ENCODE results near the gene PLEKHH1. TPM values are rescaled to one million over a fixed set of nuclear protein-coding genes. Genes with fewer than 3 reads are reported as not detected.

PLEKHH1 gene
- total and polyA plus RNA-seq, 4 donors = 0.46 to 2.4 (median 0.89) TPM

DNA sequence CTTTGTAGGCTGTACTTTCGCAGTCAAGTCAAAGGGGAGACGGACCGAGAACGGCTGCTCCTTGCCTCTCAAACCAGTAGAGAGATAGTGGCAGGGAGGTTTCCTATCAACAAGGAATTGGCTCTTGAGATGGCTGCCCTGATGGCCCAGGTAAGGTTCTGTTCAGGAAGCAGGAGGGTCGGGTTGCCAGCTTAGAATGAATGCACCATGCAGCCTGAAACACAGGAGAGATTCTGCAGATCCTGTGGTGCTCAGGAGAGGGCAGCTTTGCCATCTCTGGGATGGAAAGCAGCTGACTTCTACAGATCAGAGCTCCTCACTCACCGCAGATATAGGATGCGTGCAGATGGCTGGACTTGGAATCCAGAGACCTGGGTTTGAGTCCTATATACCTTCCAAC, 49.0 kb downstream of the PLEKHH1 start:
- Histone ChIP-seq H3K9me3 (ENCODE audit: control insufficient read depth in 4 of 4, low read length in 3 of 4) (no peaks in the 10 kb centered on the region), H3K27me3 (ENCODE audit: control insufficient read depth in 4 of 4, insufficient read depth in 4 of 4, low read length in 3 of 4) (no peaks in the 10 kb centered on the region), H3K4me1 (ENCODE audit: control insufficient read depth in 4 of 4, insufficient read depth in 4 of 4, low read length in 3 of 4) (no peaks in the 10 kb centered on the region), H3K36me3 (ENCODE audit: control insufficient read depth in 4 of 4, insufficient read depth in 3 of 4, low read depth in 1 of 4, low read length in 3 of 4) (peaks cover 0 to 7% (median 2%) of the 10 kb centered on the region in 4 donors), H3K4me3 (ENCODE audit: low read depth in 1 of 3, low read length in 3 of 3) (no peak overlapping the region), H3K9ac (ENCODE audit: low read depth in 1 of 2, low read length in 2 of 2) (no peak overlapping the region), H3K27ac (ENCODE audit: low read depth in 1 of 2, low read length in 2 of 2) (no peak overlapping the region)
- DNase-seq (ENCODE audit: low spot score) = no peak
- WGBS = 92% methylated on average over 7 of the region's 7 CpGs
- no peak for TF ChIP-seq JUND (IDR thresholded peaks at IDR 0.05)
- TF ChIP-seq, protein P1, sequence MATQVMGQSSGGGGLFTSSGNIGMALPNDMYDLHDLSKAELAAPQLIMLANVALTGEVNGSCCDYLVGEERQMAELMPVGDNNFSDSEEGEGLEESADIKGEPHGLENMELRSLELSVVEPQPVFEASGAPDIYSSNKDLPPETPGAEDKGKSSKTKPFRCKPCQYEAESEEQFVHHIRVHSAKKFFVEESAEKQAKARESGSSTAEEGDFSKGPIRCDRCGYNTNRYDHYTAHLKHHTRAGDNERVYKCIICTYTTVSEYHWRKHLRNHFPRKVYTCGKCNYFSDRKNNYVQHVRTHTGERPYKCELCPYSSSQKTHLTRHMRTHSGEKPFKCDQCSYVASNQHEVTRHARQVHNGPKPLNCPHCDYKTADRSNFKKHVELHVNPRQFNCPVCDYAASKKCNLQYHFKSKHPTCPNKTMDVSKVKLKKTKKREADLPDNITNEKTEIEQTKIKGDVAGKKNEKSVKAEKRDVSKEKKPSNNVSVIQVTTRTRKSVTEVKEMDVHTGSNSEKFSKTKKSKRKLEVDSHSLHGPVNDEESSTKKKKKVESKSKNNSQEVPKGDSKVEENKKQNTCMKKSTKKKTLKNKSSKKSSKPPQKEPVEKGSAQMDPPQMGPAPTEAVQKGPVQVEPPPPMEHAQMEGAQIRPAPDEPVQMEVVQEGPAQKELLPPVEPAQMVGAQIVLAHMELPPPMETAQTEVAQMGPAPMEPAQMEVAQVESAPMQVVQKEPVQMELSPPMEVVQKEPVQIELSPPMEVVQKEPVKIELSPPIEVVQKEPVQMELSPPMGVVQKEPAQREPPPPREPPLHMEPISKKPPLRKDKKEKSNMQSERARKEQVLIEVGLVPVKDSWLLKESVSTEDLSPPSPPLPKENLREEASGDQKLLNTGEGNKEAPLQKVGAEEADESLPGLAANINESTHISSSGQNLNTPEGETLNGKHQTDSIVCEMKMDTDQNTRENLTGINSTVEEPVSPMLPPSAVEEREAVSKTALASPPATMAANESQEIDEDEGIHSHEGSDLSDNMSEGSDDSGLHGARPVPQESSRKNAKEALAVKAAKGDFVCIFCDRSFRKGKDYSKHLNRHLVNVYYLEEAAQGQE (IDR thresholded peaks at IDR 0.05) = no peak
- no peak for TF ChIP-seq FOXA2 (IDR thresholded peaks at IDR 0.05)
- TF ChIP-seq FOXA1 (IDR thresholded peaks at IDR 0.05) = no peak
- no peak for TF ChIP-seq NR2F2 (IDR thresholded peaks at IDR 0.05)
- TF ChIP-seq HNF4A (conservative IDR thresholded peaks at IDR 0.05) = no peak

DNA sequence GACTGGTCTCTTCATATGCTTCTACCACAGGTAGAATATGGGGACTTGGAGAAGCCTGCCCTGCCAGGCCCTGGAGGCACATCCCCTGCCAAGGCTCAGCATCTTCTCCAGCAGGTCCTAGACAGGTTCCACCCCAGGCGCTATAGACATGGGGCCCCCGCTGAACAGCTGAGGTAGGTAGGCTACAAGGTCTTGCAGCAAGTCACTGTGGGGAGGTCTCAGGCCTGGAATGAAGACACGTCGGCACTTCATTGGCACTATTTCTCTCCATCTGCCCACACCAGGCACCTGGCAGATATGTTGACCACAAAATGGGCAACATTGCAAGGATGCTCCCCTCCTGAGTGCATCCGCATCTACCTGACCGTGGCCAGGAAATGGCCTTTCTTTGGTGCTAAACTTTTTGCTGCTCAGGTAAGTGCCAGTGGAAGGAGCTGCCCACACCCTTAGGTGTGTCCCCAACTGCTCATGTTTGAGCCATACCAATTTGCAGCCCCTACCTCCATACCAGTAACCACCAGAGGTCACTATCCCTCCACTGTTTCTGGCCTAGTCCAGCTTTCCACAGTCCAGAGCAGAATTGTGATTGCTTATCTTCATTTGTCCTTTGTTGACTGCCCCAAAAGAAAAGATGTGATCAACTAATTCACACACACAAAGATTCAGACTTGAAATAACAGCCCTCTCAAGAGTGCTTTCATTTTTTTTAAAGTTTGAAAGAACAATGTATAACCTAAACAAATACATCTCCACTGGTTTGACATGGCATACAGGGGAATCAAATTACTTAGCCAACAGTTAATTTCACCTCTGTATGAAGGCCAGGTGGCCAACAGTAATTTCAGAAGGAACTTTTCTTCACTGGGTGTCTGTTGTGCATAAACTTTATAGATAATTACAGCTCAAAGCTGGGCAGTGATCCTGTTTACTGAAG, 50.9 kb downstream of the PLEKHH1 start:
- H3K36me3 ChIP-seq (ENCODE audit: control insufficient read depth in 4 of 4, insufficient read depth in 3 of 4, low read depth in 1 of 4, low read length in 3 of 4) = peaks cover 0 to 10% (median 6%) of the 10 kb centered on the region in 4 donors
- peaks cover 0 to 8% (median 1%) of the 10 kb centered on the region in 4 donors for H3K4me1 ChIP-seq (ENCODE audit: control insufficient read depth in 4 of 4, insufficient read depth in 4 of 4, low read length in 3 of 4)
- TF ChIP-seq, protein P2, sequence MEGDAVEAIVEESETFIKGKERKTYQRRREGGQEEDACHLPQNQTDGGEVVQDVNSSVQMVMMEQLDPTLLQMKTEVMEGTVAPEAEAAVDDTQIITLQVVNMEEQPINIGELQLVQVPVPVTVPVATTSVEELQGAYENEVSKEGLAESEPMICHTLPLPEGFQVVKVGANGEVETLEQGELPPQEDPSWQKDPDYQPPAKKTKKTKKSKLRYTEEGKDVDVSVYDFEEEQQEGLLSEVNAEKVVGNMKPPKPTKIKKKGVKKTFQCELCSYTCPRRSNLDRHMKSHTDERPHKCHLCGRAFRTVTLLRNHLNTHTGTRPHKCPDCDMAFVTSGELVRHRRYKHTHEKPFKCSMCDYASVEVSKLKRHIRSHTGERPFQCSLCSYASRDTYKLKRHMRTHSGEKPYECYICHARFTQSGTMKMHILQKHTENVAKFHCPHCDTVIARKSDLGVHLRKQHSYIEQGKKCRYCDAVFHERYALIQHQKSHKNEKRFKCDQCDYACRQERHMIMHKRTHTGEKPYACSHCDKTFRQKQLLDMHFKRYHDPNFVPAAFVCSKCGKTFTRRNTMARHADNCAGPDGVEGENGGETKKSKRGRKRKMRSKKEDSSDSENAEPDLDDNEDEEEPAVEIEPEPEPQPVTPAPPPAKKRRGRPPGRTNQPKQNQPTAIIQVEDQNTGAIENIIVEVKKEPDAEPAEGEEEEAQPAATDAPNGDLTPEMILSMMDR (IDR thresholded peaks at IDR 0.05; ENCODE audit: low read depth, low read length, missing input control) = peak; percentile 73
- TF ChIP-seq FOXA1 (IDR thresholded peaks at IDR 0.05) (no peak), FOXA2 (IDR thresholded peaks at IDR 0.05) (no peak), RAD21 (IDR thresholded peaks at IDR 0.05) (peak; percentile 95 to 96), SP1 (IDR thresholded peaks at IDR 0.05) (no peak), GABPA (IDR thresholded peaks at IDR 0.05 in 1 of 2, conservative IDR thresholded peaks at IDR 0.05 in 1 of 2) (no peak)
- TF ChIP-seq, protein P3, sequence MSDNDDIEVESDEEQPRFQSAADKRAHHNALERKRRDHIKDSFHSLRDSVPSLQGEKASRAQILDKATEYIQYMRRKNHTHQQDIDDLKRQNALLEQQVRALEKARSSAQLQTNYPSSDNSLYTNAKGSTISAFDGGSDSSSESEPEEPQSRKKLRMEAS (IDR thresholded peaks at IDR 0.05) = no peak
- no peak overlapping the region for H3K9ac ChIP-seq (ENCODE audit: low read depth in 1 of 2, low read length in 2 of 2)
- 83% methylated on average over 6 of the region's 6 CpGs for WGBS
- H3K27ac ChIP-seq (ENCODE audit: low read depth in 1 of 2, low read length in 2 of 2) = no peak overlapping the region
- no peaks in the 10 kb centered on the region for H3K9me3 ChIP-seq (ENCODE audit: control insufficient read depth in 4 of 4, low read length in 3 of 4)
- peak; percentile 49 for DNase-seq (ENCODE audit: low spot score)
- no peak overlapping the region for H3K4me3 ChIP-seq (ENCODE audit: low read depth in 1 of 3, low read length in 3 of 3)
- H3K27me3 ChIP-seq (ENCODE audit: control insufficient read depth in 4 of 4, insufficient read depth in 4 of 4, low read length in 3 of 4) = no peaks in the 10 kb centered on the region

Measured in liver (tissue), 9 donors.